HG03354 (cell line): Measurements from ENCODE around the gene TRAPPC6A.

Source experiments
- ATAC-seq: cut with Tn5 transposase; IDR thresholded peaks from one replicate; pipeline ENCODE4 v1.9.1; 2021; ENCODE audit warnings: mild to moderate bottlenecking; ENCODE audit not compliant: unreplicated experiment, poor library complexity, severe bottlenecking

Gene TRAPPC6A

GRCh38 chr19:45115809-45116615 is 62.0 kb downstream of the TRAPPC6A start:
- no peak for ATAC-seq

GRCh38 chr19:45114116-45114515 is 63.9 kb downstream of the TRAPPC6A start:
- no peak for ATAC-seq

GRCh38 chr19:45113628-45114027 is 64.4 kb downstream of the TRAPPC6A start:
- no peak for ATAC-seq
